A549 (cell line): ENCODE results near the gene NRXN3.

Experiments used
- CEBPB ChIP-seq, 2 experiments: fragments of >200 bp in 1 of 2; sonication (Bioruptor Twin) in 1 of 2; formaldehyde crosslinking in 1 of 2; IDR thresholded peaks; 2 replicates each; pipeline ENCODE4 v1.6.1; 2012 to 2016
- CTCF ChIP-seq: fragments of >200 bp; sonication (Bioruptor Twin); formaldehyde crosslinking; IDR thresholded peaks from 3 replicates; pipeline ENCODE4 v1.5.1; 2016
- EP300 ChIP-seq, 2 experiments: fragments of >200 bp; sonication (Bioruptor Twin); formaldehyde crosslinking; IDR thresholded peaks; 2 replicates in 1 of 2; 3 replicates in 1 of 2; pipeline ENCODE4 v1.6.1; 2016 to 2017
- HMGXB4 ChIP-seq: fragments of 250-450 bp; sonication (Bioruptor Pico); IDR thresholded peaks from 2 replicates; pipeline ENCODE4 v1.5.0; 2021; ENCODE audit warnings: mild to moderate bottlenecking, moderate library complexity, borderline replicate concordance
- HOXB5 ChIP-seq: fragments of 250-450 bp; sonication (Bioruptor Pico); IDR thresholded peaks from 2 replicates; pipeline ENCODE4 v1.5.0; 2020; ENCODE audit warnings: mild to moderate bottlenecking, moderate library complexity
- MAZ ChIP-seq: fragments of 150-350 bp; IDR thresholded peaks from 2 replicates; pipeline ENCODE4 v1.6.1; 2014; ENCODE audit warnings: antibody characterized with exemption, low read depth, low read length, borderline replicate concordance
- POLR2A ChIP-seq: IDR thresholded peaks from 2 replicates; pipeline ENCODE4 v1.6.1; 2012; ENCODE audit warnings: mild to moderate bottlenecking, low read length
- RFX5 ChIP-seq: fragments of 450-650 bp; IDR thresholded peaks from 2 replicates; pipeline ENCODE4 v1.7.1; 2014; ENCODE audit warnings: antibody characterized with exemption, mild to moderate bottlenecking, moderate library complexity
- TP53 ChIP-seq: fragments of 250-450 bp; sonication (Bioruptor Pico); IDR thresholded peaks from 2 replicates; pipeline ENCODE4 v1.5.0; 2021; ENCODE audit warnings: mild to moderate bottlenecking, moderate library complexity
- USF2 ChIP-seq: fragments of 450-650 bp; IDR thresholded peaks from 2 replicates; pipeline ENCODE4 v1.6.1; 2014; ENCODE audit warnings: antibody characterized with exemption
- ZFP36 ChIP-seq: fragments of 450-650 bp; IDR thresholded peaks from 2 replicates; pipeline ENCODE4 v1.6.1; 2014; ENCODE audit warnings: borderline replicate concordance; ENCODE audit not compliant: partially characterized antibody

- no peak for TF ChIP-seq USF2
- no peak for TF ChIP-seq CTCF
- no peak for TF ChIP-seq RFX5
- no peak for TF ChIP-seq ZFP36
- no peak for TF ChIP-seq MAZ
- no peak for TF ChIP-seq TP53 (CRISPR knock-in tag)
- TF ChIP-seq HOXB5 (CRISPR knock-in tag): no peak
- no peak for TF ChIP-seq EP300 (IDR thresholded peaks at IDR 0.05)
- TF ChIP-seq POLR2A: no peak
- no peak for TF ChIP-seq CEBPB (IDR thresholded peaks at IDR 0.05)
- TF ChIP-seq HMGXB4 (CRISPR knock-in tag): no peak
These were observed 1708.1 kb downstream of the NRXN3 start for GRCh38 chr14:79878229-79878628.
